Ovary (tissue), 3 donors: ENCODE measurements around the gene CC2D2A.
"Not testable (repeated sequence)": the region's sequence is repeated elsewhere in the genome, so short reads cannot be mapped to it uniquely, and the experiment has no call there.

Experiments
- CTCF ChIP-seq, 3 donors: fragments of 450-650 bp in 2 of 3; fragments of 200-600 bp in 1 of 3; IDR thresholded peaks; one replicate each; pipeline versions ENCODE4 v1.5.1 to v1.8.0; 2016 to 2022; ENCODE audit warnings: antibody characterized with exemption in 3 of 3, mild to moderate bottlenecking in 1 of 3
- EP300 ChIP-seq: sonication (generic); formaldehyde crosslinking; IDR thresholded peaks from one replicate; pipeline ENCODE4 v1.6.1; 2017; ENCODE audit warnings: antibody characterized with exemption
- POLR2A ChIP-seq: fragments of 450-650 bp; IDR thresholded peaks from one replicate; pipeline ENCODE4 v1.6.1; 2017; ENCODE audit warnings: antibody characterized with exemption, mild to moderate bottlenecking, moderate library complexity
- donor health status: DM: no; HTN: no; CAD: no.

- not testable (repeated sequence) for TF ChIP-seq CTCF (IDR thresholded peaks at IDR 0.05); POLR2A; EP300
Measured at GRCh38 chr4:15617407-15617806, 147.7 kb downstream of the CC2D2A start.
